GM18868 (cell line): ENCODE measurements around the gene GFM2.
A peak's percentile ranks its signal among the peaks of the same experiment; 100 is the strongest.
"Not testable (repeated sequence)": the region's sequence is repeated elsewhere in the genome, so short reads cannot be mapped to it uniquely, and the experiment has no call there.

Experiments used
- ATAC-seq: cut with Tn5 transposase; IDR thresholded peaks from one replicate; pipeline ENCODE4 v1.9.1; 2021; ENCODE audit warnings: mild to moderate bottlenecking, moderate library complexity; ENCODE audit not compliant: unreplicated experiment

Gene GFM2

GRCh38 chr5:74766849-74767578 lies at the start of gene GFM2, which contains the start of gene NSA2:
Gene GFM2, minus strand, starts transcription at chr5:74767117. Its CDS starts 3,375 bp downstream, at chr5:74763742.
Gene NSA2, plus strand, starts transcription at chr5:74767249. Its CDS starts 112 bp downstream, at chr5:74767361.
- peak; percentile 88 for ATAC-seq

- no peak for ATAC-seq
Observed at GRCh38 chr5:74810915-74811314, 44.0 kb upstream of the GFM2 start.

GRCh38 chr5:74801941-74802340 lies 35.0 kb upstream of the GFM2 start:
- ATAC-seq = no peak

GRCh38 chr5:74801197-74801596 lies 34.3 kb upstream of the GFM2 start:
- no peak for ATAC-seq

- no peak for ATAC-seq
Observed at GRCh38 chr5:74798977-74799911, 32.3 kb upstream of the GFM2 start.

GRCh38 chr5:74791669-74792068 lies 24.8 kb upstream of the GFM2 start:
- not testable (repeated sequence) for ATAC-seq

GRCh38 chr5:74787424-74787823 lies 20.5 kb upstream of the GFM2 start:
- ATAC-seq = no peak

- no peak for ATAC-seq
Observed at GRCh38 chr5:74786851-74787250, 19.9 kb upstream of the GFM2 start.

- ATAC-seq = no peak
Observed at GRCh38 chr5:74778609-74779008, 11.7 kb upstream of the GFM2 start.

GRCh38 chr5:74772359-74772758 lies 5.4 kb upstream of the GFM2 start:
- no peak for ATAC-seq

GRCh38 chr5:74767579-74767913 lies 629 bp upstream of the GFM2 start:
- ATAC-seq = peak; percentile 29

GRCh38 chr5:74766418-74766848 lies 484 bp downstream of the GFM2 start:
- peak; percentile 33 for ATAC-seq

- ATAC-seq = no peak
Observed at GRCh38 chr5:74765929-74766328, 988 bp downstream of the GFM2 start.

GRCh38 chr5:74765201-74765600 lies 1.7 kb downstream of the GFM2 start:
- no peak for ATAC-seq

GRCh38 chr5:74763504-74763903 lies 3.4 kb downstream of the GFM2 start:
- no peak for ATAC-seq

GRCh38 chr5:74762599-74762998 lies 4.3 kb downstream of the GFM2 start:
- no peak for ATAC-seq

- ATAC-seq = no peak
Observed at GRCh38 chr5:74761241-74761640, 5.7 kb downstream of the GFM2 start.

GRCh38 chr5:74748742-74749141 lies 18.2 kb downstream of the GFM2 start:
- ATAC-seq = not testable (repeated sequence)

- ATAC-seq = no peak
Observed at GRCh38 chr5:74738406-74738805, 28.5 kb downstream of the GFM2 start.

- ATAC-seq = no peak
Observed at GRCh38 chr5:74736759-74737158, 30.2 kb downstream of the GFM2 start.

GRCh38 chr5:74725331-74725730 lies 41.6 kb downstream of the GFM2 start:
- ATAC-seq = no peak

GRCh38 chr5:74722271-74722670 lies 44.6 kb downstream of the GFM2 start:
- ATAC-seq = no peak
